SK-N-SH treated with all-trans-retinoic acid at 6 μM for 48 hours (cell line): Measurements from ENCODE around the gene ODC1.

ENCODE experiments used
- ARNTL ChIP-seq: fragments of 450-650 bp; formaldehyde crosslinking; IDR thresholded peaks from 2 replicates; pipeline ENCODE4 v1.5.0; 2020; ENCODE audit warnings: low read depth, mild to moderate bottlenecking, moderate library complexity, borderline replicate concordance
- CSDC2 ChIP-seq: fragments of 250-450 bp; sonication (Bioruptor Pico); IDR thresholded peaks from 2 replicates; pipeline ENCODE4 v1.5.0; 2020; ENCODE audit warnings: mild to moderate bottlenecking, moderate library complexity
- OSR1 ChIP-seq: fragments of 250-450 bp; sonication (Bioruptor Pico); IDR thresholded peaks from 2 replicates; pipeline ENCODE4 v1.8.0; 2022; ENCODE audit warnings: moderate library complexity, mild to moderate bottlenecking, inconsistent platforms
- RARB ChIP-seq: fragments of 250-450 bp; sonication (Bioruptor Pico); IDR thresholded peaks from 2 replicates; pipeline ENCODE4 v1.8.0; 2021; ENCODE audit warnings: mild to moderate bottlenecking, moderate library complexity
- TOX ChIP-seq: fragments of 250-450 bp; sonication (Bioruptor Pico); IDR thresholded peaks from 2 replicates; pipeline ENCODE4 v1.8.0; 2021; ENCODE audit warnings: mild to moderate bottlenecking, moderate library complexity, borderline replicate concordance
- ZC3H10 ChIP-seq: fragments of 250-450 bp; sonication (Bioruptor Pico); IDR thresholded peaks from 2 replicates; pipeline ENCODE4 v1.5.1; 2021; ENCODE audit warnings: mild to moderate bottlenecking, moderate library complexity
- ZFP3 ChIP-seq: fragments of 250-450 bp; sonication (Bioruptor Pico); IDR thresholded peaks from 2 replicates; pipeline ENCODE4 v1.5.0; 2020; ENCODE audit warnings: mild to moderate bottlenecking, moderate library complexity
- ZFP30 ChIP-seq: fragments of 450-650 bp; formaldehyde crosslinking; IDR thresholded peaks from 2 replicates; pipeline ENCODE4 v1.5.0; 2022; ENCODE audit warnings: mild to moderate bottlenecking, moderate library complexity
- ZNF8 ChIP-seq: fragments of 450-650 bp; formaldehyde crosslinking; IDR thresholded peaks from 2 replicates; pipeline ENCODE4 v1.5.0; 2020; ENCODE audit warnings: mild to moderate bottlenecking, moderate library complexity
- TF ChIP-seq, protein P1 (sequence below): fragments of 250-450 bp; sonication (Bioruptor Pico); IDR thresholded peaks from 2 replicates; pipeline ENCODE4 v1.5.0; 2020; ENCODE audit warnings: mild to moderate bottlenecking, moderate library complexity
- TF ChIP-seq, protein P2 (sequence below): fragments of 250-450 bp; sonication (Bioruptor Pico); IDR thresholded peaks from 2 replicates; pipeline ENCODE4 v1.8.0; 2020; ENCODE audit warnings: mild to moderate bottlenecking, moderate library complexity, borderline replicate concordance
- TF ChIP-seq, protein P3 (sequence below): fragments of 250-450 bp; sonication (Bioruptor Pico); IDR thresholded peaks from 2 replicates; pipeline ENCODE4 v1.8.0; 2021; ENCODE audit warnings: low read depth, mild to moderate bottlenecking, moderate library complexity, borderline replicate concordance
- TF ChIP-seq, protein P4 (sequence below): fragments of 250-450 bp; sonication (Bioruptor Pico); IDR thresholded peaks from 2 replicates; pipeline ENCODE4 v1.5.1; 2020; ENCODE audit warnings: low read depth, mild to moderate bottlenecking, moderate library complexity

DNA sequence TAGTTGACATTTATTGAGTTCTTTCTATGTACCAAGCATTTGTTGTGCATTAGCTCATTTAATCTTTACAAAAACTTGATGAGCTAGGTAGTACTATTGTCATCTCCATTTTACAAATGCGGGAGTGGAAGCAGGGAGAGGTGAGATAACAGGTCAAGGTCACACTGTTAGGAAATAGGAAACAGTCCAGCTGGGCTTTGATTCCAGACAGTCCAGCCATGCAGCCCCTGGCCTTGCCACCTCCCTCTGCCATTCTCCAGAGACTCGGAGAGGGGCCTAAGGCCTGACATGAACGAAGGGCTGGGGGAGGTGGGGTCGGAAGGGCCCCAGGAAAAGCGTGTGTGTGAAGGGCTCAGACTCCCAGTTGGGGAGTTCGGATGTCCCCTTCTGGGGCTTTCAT is 55.6 kb downstream of the ODC1 start:
- TF ChIP-seq, protein P1, sequence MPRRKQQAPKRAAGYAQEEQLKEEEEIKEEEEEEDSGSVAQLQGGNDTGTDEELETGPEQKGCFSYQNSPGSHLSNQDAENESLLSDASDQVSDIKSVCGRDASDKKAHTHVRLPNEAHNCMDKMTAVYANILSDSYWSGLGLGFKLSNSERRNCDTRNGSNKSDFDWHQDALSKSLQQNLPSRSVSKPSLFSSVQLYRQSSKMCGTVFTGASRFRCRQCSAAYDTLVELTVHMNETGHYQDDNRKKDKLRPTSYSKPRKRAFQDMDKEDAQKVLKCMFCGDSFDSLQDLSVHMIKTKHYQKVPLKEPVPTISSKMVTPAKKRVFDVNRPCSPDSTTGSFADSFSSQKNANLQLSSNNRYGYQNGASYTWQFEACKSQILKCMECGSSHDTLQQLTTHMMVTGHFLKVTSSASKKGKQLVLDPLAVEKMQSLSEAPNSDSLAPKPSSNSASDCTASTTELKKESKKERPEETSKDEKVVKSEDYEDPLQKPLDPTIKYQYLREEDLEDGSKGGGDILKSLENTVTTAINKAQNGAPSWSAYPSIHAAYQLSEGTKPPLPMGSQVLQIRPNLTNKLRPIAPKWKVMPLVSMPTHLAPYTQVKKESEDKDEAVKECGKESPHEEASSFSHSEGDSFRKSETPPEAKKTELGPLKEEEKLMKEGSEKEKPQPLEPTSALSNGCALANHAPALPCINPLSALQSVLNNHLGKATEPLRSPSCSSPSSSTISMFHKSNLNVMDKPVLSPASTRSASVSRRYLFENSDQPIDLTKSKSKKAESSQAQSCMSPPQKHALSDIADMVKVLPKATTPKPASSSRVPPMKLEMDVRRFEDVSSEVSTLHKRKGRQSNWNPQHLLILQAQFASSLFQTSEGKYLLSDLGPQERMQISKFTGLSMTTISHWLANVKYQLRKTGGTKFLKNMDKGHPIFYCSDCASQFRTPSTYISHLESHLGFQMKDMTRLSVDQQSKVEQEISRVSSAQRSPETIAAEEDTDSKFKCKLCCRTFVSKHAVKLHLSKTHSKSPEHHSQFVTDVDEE (CRISPR knock-in tag), result no peak
- TF ChIP-seq RARB (CRISPR knock-in tag), result no peak
- TF ChIP-seq, protein P2, sequence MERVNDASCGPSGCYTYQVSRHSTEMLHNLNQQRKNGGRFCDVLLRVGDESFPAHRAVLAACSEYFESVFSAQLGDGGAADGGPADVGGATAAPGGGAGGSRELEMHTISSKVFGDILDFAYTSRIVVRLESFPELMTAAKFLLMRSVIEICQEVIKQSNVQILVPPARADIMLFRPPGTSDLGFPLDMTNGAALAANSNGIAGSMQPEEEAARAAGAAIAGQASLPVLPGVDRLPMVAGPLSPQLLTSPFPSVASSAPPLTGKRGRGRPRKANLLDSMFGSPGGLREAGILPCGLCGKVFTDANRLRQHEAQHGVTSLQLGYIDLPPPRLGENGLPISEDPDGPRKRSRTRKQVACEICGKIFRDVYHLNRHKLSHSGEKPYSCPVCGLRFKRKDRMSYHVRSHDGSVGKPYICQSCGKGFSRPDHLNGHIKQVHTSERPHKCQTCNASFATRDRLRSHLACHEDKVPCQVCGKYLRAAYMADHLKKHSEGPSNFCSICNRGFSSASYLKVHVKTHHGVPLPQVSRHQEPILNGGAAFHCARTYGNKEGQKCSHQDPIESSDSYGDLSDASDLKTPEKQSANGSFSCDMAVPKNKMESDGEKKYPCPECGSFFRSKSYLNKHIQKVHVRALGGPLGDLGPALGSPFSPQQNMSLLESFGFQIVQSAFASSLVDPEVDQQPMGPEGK (CRISPR knock-in tag), result no peak
- TF ChIP-seq OSR1, result no peak
- no peak for TF ChIP-seq ZFP30 (CRISPR knock-in tag)
- no peak for TF ChIP-seq ZNF8 (CRISPR knock-in tag)
- TF ChIP-seq ZFP3 (CRISPR knock-in tag), result no peak
- TF ChIP-seq, protein P3, sequence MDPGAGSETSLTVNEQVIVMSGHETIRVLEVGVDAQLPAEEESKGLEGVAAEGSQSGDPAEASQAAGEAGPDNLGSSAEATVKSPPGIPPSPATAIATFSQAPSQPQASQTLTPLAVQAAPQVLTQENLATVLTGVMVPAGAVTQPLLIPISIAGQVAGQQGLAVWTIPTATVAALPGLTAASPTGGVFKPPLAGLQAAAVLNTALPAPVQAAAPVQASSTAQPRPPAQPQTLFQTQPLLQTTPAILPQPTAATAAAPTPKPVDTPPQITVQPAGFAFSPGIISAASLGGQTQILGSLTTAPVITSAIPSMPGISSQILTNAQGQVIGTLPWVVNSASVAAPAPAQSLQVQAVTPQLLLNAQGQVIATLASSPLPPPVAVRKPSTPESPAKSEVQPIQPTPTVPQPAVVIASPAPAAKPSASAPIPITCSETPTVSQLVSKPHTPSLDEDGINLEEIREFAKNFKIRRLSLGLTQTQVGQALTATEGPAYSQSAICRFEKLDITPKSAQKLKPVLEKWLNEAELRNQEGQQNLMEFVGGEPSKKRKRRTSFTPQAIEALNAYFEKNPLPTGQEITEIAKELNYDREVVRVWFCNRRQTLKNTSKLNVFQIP, result no peak
- TF ChIP-seq, protein P4, sequence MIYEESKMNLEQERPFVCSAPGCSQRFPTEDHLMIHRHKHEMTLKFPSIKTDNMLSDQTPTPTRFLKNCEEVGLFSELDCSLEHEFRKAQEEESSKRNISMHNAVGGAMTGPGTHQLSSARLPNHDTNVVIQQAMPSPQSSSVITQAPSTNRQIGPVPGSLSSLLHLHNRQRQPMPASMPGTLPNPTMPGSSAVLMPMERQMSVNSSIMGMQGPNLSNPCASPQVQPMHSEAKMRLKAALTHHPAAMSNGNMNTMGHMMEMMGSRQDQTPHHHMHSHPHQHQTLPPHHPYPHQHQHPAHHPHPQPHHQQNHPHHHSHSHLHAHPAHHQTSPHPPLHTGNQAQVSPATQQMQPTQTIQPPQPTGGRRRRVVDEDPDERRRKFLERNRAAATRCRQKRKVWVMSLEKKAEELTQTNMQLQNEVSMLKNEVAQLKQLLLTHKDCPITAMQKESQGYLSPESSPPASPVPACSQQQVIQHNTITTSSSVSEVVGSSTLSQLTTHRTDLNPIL, result no peak
- no peak for TF ChIP-seq TOX (CRISPR knock-in tag)
- no peak for TF ChIP-seq CSDC2 (CRISPR knock-in tag)
- no peak for TF ChIP-seq ZC3H10 (CRISPR knock-in tag)
- TF ChIP-seq ARNTL (CRISPR knock-in tag), result no peak
